Retinal pigment epithelial cell (primary cell): ENCODE data around the gene CCR5AS.

Experiments
- DNase-seq: peaks from one replicate; pipeline ENCODE4 v3.0.0-alpha.2; 2010; ENCODE audit warnings: low read depth
- H3K4me3 ChIP-seq: 2 replicates; pipeline ENCODE4 v1.5.1; 2011; ENCODE audit warnings: mild to moderate bottlenecking, low read length, control low read depth, moderate library complexity
- TF ChIP-seq, protein P1 (sequence below): conservative IDR thresholded peaks from 2 replicates; pipeline ENCODE4 v1.5.1; 2011; ENCODE audit warnings: low read depth, low read length, control low read depth, inconsistent platforms

CCR5AS gene

DNA sequence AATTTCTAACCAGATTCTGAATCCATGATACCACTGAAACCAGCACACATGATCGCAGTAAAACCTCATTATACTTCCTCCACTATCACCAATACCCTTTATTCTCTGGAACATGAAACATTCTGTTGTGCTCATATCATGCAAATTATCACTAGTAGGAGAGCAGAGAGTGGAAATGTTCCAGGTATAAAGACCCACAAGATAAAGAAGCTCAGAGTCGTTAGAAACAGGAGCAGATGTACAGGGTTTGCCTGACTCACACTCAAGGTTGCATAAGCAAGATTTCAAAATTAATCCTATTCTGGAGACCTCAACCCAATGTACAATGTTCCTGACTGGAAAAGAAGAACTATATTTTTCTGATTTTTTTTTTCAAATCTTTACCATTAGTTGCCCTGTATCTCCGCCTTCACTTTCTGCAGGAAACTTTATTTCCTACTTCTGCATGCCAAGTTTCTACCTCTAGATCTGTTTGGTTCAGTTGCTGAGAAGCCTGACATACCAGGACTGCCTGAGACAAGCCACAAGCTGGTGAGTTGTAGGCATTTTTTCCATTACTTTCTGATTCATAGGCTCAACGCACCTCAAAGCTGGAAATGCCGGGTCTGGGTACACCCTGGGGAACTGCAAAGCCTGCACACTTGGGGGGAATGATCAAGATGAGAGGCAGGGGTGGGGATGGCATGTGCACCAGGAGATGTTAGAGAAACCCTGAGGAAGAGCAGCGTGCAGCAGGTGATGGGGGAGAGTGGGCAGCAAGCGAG, 53.0 kb downstream of the CCR5AS start, which contains the start of gene CCR2:
TSS of gene CCR2 (plus strand) at position 465 of the 764 bp plus-strand sequence. CDS start 3,417 bp downstream, outside the sequence.
- H3K4me3 ChIP-seq: no peak within 1 kb of the TSS

DNA sequence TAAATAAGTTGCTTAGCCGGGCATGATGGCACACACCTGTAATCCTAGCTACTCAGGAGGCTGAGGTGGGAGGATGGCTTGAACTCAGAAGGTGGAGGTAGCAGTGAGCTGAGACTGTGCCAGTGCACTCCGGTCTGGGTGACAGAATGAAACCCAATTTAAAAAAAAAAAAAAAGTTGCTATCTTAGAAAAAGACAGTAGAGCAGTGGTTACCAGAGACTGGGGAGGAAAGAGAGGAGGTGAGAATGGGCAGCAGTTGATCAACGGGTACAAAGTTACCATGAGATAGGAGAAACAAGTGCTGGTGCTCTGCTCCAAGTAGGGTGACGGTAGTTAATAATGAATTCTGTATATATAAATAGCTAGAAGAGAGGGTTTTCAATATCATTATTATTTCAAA, 53.8 kb downstream of the CCR5AS start:
- TF ChIP-seq, protein P1, sequence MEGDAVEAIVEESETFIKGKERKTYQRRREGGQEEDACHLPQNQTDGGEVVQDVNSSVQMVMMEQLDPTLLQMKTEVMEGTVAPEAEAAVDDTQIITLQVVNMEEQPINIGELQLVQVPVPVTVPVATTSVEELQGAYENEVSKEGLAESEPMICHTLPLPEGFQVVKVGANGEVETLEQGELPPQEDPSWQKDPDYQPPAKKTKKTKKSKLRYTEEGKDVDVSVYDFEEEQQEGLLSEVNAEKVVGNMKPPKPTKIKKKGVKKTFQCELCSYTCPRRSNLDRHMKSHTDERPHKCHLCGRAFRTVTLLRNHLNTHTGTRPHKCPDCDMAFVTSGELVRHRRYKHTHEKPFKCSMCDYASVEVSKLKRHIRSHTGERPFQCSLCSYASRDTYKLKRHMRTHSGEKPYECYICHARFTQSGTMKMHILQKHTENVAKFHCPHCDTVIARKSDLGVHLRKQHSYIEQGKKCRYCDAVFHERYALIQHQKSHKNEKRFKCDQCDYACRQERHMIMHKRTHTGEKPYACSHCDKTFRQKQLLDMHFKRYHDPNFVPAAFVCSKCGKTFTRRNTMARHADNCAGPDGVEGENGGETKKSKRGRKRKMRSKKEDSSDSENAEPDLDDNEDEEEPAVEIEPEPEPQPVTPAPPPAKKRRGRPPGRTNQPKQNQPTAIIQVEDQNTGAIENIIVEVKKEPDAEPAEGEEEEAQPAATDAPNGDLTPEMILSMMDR: no peak
- no peak overlapping the region for H3K4me3 ChIP-seq
- no peak for DNase-seq

More for the DNA sequence above, 53.0 kb downstream of the CCR5AS start, which contains the start of gene CCR2:
- DNase-seq: no peak
- TF ChIP-seq, protein P1: no peak

DNA sequence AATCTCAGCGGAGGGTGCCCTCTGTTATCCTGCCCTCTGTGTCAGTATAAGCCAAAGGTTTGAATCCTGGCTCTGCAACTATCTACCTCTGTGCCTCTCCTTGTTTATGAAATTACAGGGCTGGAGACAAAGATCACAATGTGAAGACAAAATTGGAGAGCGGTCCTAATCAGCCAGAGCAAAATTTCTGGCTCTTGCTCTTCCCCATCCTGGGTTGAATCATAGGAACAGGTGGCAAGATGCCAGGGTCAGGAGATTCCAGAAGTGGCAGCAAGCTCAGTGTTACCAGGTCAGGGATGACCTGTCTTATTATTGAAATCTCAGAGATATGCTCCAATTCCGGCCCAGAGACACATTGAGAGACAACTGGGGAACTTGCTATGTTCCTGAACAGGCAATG, 55.2 kb downstream of the CCR5AS start:
- H3K4me3 ChIP-seq: no peak overlapping the region
- no peak for DNase-seq
- TF ChIP-seq, protein P1: no peak

DNA sequence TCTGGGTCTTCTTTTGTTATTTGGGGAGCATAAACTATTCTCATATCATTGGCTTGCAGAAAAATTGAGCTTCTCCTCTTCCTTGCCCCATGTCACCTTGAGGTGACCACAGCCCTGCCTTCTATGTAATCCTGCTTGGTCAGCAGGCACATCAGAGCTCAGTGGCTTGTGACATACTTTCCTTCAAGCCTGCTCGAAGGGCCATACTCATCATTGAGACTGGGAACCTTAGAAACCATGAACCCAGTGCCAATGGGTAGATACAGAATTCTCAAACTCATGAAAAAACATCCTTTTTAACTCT, 56.7 kb downstream of the CCR5AS start:
- H3K4me3 ChIP-seq: no peak overlapping the region
- TF ChIP-seq, protein P1: no peak
- no peak for DNase-seq

DNA sequence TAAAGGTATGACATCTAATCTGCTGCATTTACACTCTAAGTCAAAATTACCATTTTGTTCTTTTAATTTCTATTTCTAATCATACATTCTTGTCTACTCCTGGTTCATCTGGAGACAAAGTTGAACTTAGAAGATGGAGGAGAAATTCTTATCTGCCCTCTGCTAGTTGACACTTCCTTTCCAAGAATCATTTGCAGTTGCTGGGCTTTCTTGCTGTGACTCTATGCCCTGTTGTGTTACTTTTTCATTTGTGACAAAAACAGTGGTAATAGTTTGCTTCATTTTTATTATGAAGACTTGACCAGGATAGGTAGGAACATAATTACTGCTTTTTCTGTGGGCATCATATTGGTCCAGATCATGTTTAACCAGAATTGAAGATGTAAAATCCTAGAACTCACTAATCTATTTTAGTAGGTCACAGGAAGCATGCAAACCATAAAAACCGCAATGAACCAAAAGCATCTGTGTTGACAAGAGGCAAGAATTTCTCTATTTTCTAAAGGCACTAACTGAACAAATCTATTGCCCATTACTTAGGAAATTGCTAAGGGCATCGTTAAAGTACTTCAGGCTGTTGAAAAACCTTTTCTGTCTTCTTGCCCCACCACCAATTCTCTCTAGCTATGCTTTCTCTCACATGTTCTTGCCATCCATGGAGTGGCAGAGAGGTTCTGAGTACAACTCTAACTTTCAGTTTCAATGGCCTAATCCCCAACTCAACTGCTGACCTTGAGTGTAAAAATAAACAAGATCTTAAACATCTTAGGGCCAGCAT, 57.2 kb downstream of the CCR5AS start:
- no peak for DNase-seq
- TF ChIP-seq, protein P1: no peak
- H3K4me3 ChIP-seq: no peak overlapping the region

DNA sequence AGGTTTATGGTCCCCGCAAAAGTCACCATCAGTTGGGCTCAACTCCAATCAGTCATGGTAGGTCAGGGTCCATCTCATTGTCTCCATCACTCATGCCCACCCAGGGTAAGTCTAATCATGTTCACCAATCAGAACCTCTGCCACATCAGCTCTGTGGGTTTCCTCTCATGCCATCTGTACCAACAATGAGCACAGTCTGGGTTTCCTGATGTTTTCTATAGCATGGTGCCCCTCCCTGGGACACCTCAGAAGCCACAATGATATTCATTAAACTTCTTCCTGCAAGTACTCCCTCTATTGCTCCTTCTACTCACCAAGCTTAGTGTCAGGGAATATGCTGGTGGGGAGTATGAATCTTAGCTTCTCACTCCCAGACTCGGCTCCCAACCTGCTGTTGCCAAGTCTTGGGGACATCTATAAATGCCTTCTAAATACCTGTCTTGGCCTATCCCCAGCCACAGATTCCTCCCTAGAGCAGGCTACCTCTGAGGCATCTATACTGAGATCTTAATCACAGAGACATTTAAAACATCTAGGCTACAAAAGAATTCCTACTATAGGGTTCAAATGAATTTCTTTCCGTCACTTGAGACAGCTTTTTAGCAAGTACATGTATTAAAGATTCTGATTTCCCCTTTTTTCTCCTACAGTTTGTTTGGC, 57.9 kb downstream of the CCR5AS start:
- no peak overlapping the region for H3K4me3 ChIP-seq
- TF ChIP-seq, protein P1: no peak

More for the DNA sequence above, 57.9 kb downstream of the CCR5AS start:
- DNase-seq: no peak
